GM23248 (cell line): ENCODE measurements around the gene CCDC74B.

ENCODE experiments used
- EZH2 ChIP-seq: fragments of 200-600 bp; sonication (generic); IDR thresholded peaks from 2 replicates; pipeline ENCODE4 v1.6.1; 2018; ENCODE audit warnings: antibody characterized with exemption, mild to moderate bottlenecking; ENCODE audit not compliant: insufficient read depth, poor library complexity, severe bottlenecking
- EZH2phosphoT487 ChIP-seq: fragments of 200-600 bp; sonication (generic); IDR thresholded peaks from 2 replicates; pipeline ENCODE4 v1.6.1; 2018; ENCODE audit warnings: antibody characterized with exemption, moderate library complexity, mild to moderate bottlenecking, low read depth; ENCODE audit not compliant: insufficient read depth

DNA sequence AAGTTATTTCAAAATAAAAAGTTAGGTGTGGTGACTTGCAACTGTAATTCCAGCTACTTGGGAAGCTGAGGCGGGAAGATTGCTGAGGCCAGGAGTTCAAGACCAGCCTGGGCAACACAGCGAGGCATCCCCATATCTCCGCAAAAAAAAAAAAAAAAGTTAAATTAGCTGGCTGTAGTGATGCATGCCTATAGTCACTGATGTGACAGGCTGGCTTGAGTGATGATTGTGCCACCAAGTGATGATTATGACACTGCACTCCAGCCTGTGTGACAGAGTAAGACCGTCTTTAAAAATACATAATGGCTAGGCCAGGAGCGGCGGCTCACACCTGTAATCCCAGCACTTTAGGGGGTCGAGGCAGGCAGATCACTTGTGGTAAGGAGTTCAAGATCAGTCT, 25.0 kb upstream of the CCDC74B start:
- TF ChIP-seq EZH2, result no peak
- TF ChIP-seq EZH2phosphoT487, result no peak
